Neural progenitor cell (in vitro differentiated cells): Measurements from ENCODE around the gene LAMA2.

Source experiments
- EZH2 ChIP-seq: fragments of 200-600 bp; sonication (generic); IDR thresholded peaks from 2 replicates; pipeline ENCODE4 v1.6.1; 2017; ENCODE audit warnings: antibody characterized with exemption, mild to moderate bottlenecking, moderate library complexity
- TF ChIP-seq, protein P1 (sequence below): fragments of 200-600 bp; sonication (generic); IDR thresholded peaks from 2 replicates; pipeline ENCODE4 v1.5.1; 2017; ENCODE audit warnings: antibody characterized with exemption, mild to moderate bottlenecking

DNA sequence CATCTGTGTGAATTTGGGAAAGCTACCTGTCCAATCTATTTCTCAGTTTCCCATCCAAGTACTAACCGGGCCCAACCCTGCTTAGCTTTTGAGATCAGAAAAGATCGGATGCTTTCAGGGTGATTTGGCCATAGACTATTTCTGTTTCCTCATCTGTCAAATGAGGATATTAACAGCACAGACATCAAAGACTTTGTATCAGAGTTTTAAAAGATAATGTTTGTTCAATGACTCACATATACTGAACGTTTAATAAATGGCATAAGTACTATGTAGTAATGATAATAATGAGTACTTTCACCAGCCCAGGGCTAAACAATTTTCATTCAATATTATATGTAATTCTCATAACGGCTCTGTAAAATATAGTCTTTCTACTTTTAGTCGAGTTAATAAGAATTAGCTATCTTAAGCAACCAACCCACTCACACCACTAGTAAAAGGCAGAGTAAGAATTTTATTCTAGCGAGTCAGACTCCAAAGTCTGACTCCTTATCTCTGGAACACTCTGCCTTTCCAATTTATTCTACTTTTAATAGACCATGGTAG lies 610.5 kb downstream of the LAMA2 start:
- TF ChIP-seq, protein P1, sequence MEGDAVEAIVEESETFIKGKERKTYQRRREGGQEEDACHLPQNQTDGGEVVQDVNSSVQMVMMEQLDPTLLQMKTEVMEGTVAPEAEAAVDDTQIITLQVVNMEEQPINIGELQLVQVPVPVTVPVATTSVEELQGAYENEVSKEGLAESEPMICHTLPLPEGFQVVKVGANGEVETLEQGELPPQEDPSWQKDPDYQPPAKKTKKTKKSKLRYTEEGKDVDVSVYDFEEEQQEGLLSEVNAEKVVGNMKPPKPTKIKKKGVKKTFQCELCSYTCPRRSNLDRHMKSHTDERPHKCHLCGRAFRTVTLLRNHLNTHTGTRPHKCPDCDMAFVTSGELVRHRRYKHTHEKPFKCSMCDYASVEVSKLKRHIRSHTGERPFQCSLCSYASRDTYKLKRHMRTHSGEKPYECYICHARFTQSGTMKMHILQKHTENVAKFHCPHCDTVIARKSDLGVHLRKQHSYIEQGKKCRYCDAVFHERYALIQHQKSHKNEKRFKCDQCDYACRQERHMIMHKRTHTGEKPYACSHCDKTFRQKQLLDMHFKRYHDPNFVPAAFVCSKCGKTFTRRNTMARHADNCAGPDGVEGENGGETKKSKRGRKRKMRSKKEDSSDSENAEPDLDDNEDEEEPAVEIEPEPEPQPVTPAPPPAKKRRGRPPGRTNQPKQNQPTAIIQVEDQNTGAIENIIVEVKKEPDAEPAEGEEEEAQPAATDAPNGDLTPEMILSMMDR, result no peak
- TF ChIP-seq EZH2, result no peak
